ENCODE measurements around the gene PISD.

DNA sequence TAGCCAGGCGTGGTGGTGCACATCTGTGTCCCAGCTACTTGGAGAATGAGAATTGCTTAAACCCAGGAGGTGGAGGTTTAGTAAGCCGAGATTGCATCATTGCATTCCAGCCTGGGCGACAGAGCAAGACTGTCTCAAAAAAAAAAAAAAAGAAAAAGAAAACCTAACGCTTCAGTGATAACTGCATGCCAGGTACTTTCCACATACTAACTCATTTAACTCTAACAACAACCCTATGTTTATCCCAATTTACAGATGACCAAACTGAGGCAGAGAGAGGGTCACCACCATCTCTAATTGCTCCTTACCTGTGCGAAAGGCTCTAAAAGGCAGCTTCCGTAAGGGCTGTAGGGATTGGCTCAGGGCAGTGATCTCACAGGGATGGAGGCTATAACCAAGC lies 11.6 kb downstream of the PISD start:
- TF ChIP-seq, protein P1, sequence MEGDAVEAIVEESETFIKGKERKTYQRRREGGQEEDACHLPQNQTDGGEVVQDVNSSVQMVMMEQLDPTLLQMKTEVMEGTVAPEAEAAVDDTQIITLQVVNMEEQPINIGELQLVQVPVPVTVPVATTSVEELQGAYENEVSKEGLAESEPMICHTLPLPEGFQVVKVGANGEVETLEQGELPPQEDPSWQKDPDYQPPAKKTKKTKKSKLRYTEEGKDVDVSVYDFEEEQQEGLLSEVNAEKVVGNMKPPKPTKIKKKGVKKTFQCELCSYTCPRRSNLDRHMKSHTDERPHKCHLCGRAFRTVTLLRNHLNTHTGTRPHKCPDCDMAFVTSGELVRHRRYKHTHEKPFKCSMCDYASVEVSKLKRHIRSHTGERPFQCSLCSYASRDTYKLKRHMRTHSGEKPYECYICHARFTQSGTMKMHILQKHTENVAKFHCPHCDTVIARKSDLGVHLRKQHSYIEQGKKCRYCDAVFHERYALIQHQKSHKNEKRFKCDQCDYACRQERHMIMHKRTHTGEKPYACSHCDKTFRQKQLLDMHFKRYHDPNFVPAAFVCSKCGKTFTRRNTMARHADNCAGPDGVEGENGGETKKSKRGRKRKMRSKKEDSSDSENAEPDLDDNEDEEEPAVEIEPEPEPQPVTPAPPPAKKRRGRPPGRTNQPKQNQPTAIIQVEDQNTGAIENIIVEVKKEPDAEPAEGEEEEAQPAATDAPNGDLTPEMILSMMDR (IDR thresholded peaks at IDR 0.05; ENCODE audit: extremely low read depth in 1 of 2, insufficient read depth in 1 of 2, low read depth in 1 of 2, low read length in 2 of 2) = no peak
- TF ChIP-seq POLR2A (IDR thresholded peaks at IDR 0.05; ENCODE audit: low read depth, low read length) (no peak), EZH2 (IDR thresholded peaks at IDR 0.05; ENCODE audit: borderline replicate concordance, low read depth, low read length, severe bottlenecking) (no peak), GATA2 (IDR thresholded peaks at IDR 0.05; ENCODE audit: insufficient read depth, insufficient read length, low read depth, low read length) (no peak), POLR2AphosphoS5 (IDR thresholded peaks at IDR 0.05; ENCODE audit: insufficient read depth, low read depth, low read length) (no peak), FOS (IDR thresholded peaks at IDR 0.05; ENCODE audit: borderline replicate concordance, insufficient read depth, low read length) (no peak), JUN (IDR thresholded peaks at IDR 0.05; ENCODE audit: borderline replicate concordance, insufficient read depth, insufficient read length, low read depth) (no peak), MYC (IDR thresholded peaks at IDR 0.05; ENCODE audit: low read depth, low read length) (no peak)
- TF ChIP-seq, protein P2, sequence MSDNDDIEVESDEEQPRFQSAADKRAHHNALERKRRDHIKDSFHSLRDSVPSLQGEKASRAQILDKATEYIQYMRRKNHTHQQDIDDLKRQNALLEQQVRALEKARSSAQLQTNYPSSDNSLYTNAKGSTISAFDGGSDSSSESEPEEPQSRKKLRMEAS (IDR thresholded peaks at IDR 0.05; ENCODE audit: insufficient read depth, insufficient read length) = no peak
